SU-DHL-6 (cell line): ENCODE results near the gene PHF20.

ENCODE experiments used
- CTCF ChIP-seq: fragments of 200-600 bp; sonication (generic); IDR thresholded peaks from one replicate; pipeline ENCODE4 v1.5.1; 2017; ENCODE audit warnings: antibody characterized with exemption, mild to moderate bottlenecking, low read length, moderate library complexity; ENCODE audit not compliant: insufficient read depth, poor library complexity, severe bottlenecking
- EZH2phosphoT487 ChIP-seq: fragments of 200-600 bp; sonication (generic), shearing (Covaris generic); conservative IDR thresholded peaks from 2 replicates; pipeline ENCODE4 v1.6.1; 2018; ENCODE audit warnings: mild to moderate bottlenecking, antibody characterized with exemption, low read length, moderate library complexity, mixed read lengths

- TF ChIP-seq CTCF (no peak), EZH2phosphoT487 (no peak)
These were observed 68.1 kb downstream of the PHF20 start for GRCh38 chr20:35839904-35840303.
